H1 (cell line): ENCODE data around the gene KRT9. TPM values are rescaled to one million over a fixed set of nuclear protein-coding genes. Genes with fewer than 3 reads are reported as not detected.

Source experiments
- CEBPB ChIP-seq: IDR thresholded peaks from 2 replicates; pipeline ENCODE4 v1.6.1; 2012; ENCODE audit warnings: low read depth, low read length
- JUN ChIP-seq: IDR thresholded peaks from 2 replicates; pipeline ENCODE4 v1.6.1; 2011; ENCODE audit warnings: low read depth, mild to moderate bottlenecking, improper control_type of control experiment, low read length
- RBBP5 ChIP-seq: IDR thresholded peaks from 2 replicates; pipeline ENCODE4 v1.7.1; 2012; ENCODE audit warnings: low read depth, mild to moderate bottlenecking, inconsistent platforms, low read length, moderate library complexity, borderline replicate concordance
- TBP ChIP-seq: IDR thresholded peaks from 2 replicates; pipeline ENCODE4 v1.6.1; 2011; ENCODE audit warnings: low read depth, low read length, improper control_type of control experiment
- TCF12 ChIP-seq: IDR thresholded peaks from 2 replicates; pipeline ENCODE4 v1.6.1; 2011; ENCODE audit warnings: low read depth, mild to moderate bottlenecking, low read length
- YY1 ChIP-seq: IDR thresholded peaks from 2 replicates; pipeline ENCODE4 v1.6.1; 2011; ENCODE audit warnings: low read depth, mild to moderate bottlenecking, low read length
- polyA plus RNA-seq, 7 experiments: library from polyadenylated mRNA; depleted of rRNA in 3 of 7; stranded (reverse) in 5 of 7; unstranded in 2 of 7; fragments of >200 nt in 5 of 7; fragments of 200-250 nt in 2 of 7; gene quantifications; 1 replicate in 5 of 7; 2 replicates in 1 of 7; 4 replicates in 1 of 7; pipeline versions ENCODE4 v1.2.1 to v1.2.3, GENCODE V29; 2011 to 2013; ENCODE audit warnings: missing spikeins in 2 of 7, mixed read lengths in 2 of 7
- total RNA-seq: library from RNA; stranded (reverse); fragmentation: NEBNext Ultra II Directional; extraction: Animal tissue kit (Norgen Biotek cat#: 25700); gene quantifications from 2 replicates; pipeline ENCODE4 v1.2.1, GENCODE V29; 2021

KRT9 gene
- total and polyA plus RNA-seq, 2 of the 8 experiments (the other 6 are each of a cell fraction or from before 2014, with no cell fraction given): not detected

DNA sequence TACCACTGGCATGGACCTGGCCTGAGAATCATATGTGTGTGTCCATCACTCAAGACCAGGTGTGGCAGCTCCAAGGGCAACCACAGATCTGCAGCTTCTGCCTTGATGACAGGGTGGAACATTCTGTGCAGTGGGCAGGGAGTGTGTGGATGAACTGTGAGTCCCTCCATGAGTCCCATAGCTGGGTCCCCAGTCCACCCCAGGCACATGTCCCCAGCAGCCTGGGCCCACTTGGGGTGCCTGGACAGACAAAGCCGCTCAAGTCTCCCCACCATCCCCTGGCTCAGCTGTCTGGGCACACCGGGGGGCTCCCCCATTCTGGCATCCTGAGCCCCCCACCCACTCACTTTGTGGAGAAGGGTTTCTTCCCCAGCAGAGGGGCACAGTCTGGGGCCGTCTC lies 45.3 kb upstream of the KRT9 start (continued):
- TF ChIP-seq RBBP5 (no peak), CEBPB (no peak), TCF12 (no peak), TBP (no peak), YY1 (no peak), JUN (no peak)
